Stimulated activated CD4-positive, alpha-beta T cell treated with anti-CD3 and anti-CD28 coated beads, Interleukin-1b, Interleukin-23, amount 100 ng/mL, for 24 hours (primary cell): Measurements from ENCODE around the gene PNPLA7.
"Not testable (repeated sequence)": the region's sequence is repeated elsewhere in the genome, so short reads cannot be mapped to it uniquely, and the experiment has no call there.

Experiments used
- DNase-seq, 4 experiments: peaks; one replicate each; pipeline ENCODE4 v3.0.0-alpha.2; 2020; ENCODE audit warnings: low read depth in 4 of 4, low spot score in 1 of 4

PNPLA7 gene

DNA sequence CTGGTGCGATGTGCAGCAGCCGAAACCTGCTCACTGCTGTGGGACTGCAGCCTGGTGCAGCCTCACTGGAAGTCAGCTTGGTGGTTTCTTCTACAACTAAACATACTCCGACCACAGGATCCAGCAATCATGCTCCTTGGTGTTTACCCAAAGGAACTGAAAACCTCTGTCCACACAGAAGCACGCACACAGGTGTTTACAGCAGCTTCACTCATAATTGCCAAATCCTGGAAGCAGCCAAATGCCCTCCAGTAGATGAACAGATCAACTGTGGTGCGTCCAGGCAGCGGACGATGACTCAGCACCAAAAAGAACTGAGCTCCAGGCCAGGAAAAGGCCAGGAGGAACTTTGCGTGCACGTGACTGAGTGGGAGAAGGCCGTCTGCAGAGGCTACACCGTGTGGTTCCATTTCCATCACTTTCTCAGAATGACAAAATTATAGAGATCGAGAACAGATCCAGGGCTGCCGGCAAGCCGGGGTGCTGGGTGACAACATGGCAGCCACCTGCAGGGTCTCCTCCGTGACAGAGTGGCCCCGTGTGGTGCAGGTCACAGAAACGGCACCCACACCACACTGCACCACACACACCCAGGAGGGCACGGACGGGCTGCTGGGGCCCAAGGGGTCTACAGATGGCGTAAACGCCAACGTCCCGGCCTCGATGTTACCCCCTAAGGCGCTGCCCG, 68.0 kb downstream of the PNPLA7 start:
- no peak for DNase-seq

DNA sequence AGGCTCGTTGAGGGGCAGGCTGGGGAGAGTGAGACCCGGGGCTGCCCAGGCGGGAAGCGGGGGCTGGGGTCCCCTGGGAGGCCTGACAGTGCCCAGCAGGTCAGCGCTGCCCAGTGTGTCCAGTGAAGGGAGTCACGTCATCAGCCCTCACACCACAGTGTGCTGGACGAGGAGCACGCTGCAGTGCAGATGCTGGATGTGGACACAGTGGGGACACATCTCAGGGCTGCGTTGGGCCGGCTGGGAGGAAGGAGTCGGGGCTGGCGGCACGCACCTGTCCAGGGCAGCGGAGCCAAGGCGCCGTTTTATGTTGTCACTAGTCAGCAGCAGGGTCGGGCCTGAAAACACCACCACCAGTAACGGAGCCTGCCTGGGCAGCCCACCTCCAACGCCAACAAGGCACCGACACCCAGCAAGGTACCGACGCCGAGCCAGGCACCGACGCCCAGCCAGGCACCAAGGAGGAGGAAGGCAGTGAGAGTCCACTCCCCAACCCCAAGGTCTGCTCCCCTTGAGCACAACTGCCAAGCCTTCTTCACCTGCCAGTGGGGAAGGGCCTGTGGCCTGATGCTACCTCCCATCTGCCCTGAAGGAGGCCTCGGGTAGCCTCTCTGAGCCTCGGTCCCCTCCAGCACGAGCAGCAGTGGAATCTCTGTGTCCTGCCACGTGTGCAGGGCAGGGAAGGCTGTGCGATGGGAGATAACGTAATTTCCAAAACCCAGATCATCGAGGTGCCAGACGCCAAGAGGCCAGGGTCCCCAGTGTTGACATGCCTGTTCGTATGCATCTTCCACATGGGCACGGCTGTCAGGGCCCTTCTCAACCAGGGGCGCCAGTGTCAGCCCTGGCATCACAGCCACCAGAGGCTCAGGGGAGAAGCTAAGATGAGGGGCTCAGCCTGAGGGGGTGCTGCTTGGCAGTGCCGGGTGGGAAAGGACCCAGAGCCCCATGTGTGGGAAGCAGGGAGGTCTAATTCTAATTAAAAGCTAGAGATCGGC, 69.2 kb downstream of the PNPLA7 start:
- no peak for DNase-seq

DNA sequence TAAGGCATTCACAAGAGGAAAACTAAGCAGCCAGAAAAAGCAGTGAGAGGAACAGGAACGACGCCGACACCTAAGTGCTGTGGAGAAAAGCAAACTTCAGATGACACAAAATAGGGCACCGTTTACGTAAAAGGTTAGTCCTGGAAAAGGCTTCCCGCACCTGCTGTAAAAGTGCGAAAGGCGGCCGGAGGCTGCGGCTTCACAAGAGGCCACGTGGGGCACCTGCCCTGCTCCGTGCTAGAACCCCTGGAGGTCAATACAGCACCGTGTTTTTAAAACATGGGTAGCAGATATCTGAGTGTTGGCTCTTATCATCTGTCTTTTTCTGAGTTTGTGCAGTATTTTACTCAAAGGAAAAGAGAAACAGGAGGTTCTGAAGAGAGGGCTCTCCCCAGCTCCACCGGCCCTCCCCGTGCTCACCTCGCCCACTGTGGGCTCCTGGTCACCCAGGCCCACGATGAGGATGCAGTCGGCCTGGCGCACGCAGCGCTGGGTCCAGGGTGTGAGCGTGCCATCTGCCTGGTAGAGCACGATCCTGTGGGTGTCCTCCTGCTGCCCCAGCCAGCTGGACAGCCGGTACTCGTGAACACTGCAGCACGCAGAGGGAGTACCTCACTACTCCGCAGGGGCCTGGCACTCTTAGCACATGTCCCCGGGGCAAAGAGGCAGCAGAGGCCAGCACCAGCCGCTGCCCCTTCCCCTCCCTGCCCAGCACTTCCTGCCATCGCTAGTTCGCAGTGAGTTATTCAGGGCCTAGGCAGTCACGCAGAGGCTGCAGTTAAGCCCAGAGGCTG, 70.1 kb downstream of the PNPLA7 start:
- DNase-seq = no peak

DNA sequence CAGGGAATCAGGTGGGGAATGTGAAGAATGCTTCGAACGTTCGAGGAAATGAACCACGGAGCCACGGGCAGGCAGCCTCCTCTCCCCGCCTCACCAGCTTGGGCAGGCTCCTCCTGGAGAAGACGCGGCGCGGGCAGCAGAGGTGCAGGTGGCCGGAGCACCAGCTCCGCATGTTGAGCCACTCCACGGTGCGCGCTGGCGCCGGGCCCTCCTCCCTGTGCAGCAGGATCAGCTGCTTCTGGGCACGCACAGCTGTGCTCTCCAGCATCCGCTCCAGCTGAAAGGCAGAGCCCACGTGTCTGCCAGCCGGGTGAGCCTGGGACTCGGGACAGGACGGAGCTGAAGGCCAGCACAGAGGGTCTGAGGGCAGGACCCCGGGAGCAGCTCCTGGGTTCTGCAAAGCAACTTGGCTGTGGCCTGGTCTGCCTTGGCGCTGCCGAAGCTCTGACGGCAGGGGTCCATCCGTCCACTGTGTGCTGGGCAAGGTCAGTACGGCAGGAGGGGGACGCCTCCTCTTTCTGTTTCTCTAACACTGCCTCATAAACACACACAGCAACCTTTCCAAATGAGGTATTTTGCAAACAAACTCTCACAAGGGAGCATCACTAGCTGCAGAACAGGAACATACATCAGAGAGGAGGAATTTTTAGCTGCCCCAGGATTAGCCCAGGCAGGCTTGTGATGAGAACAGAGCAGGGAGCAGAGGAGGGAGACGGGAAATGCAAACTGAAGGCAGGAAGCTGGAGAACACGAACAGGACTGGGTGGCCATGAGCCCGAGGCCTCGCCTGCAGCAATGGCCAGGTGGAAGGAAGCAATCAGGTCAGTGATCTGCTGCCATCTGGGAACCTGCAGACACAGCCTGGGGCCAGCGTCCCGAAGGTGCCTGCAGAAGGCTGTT, 71.0 kb downstream of the PNPLA7 start:
- DNase-seq = no peak

DNA sequence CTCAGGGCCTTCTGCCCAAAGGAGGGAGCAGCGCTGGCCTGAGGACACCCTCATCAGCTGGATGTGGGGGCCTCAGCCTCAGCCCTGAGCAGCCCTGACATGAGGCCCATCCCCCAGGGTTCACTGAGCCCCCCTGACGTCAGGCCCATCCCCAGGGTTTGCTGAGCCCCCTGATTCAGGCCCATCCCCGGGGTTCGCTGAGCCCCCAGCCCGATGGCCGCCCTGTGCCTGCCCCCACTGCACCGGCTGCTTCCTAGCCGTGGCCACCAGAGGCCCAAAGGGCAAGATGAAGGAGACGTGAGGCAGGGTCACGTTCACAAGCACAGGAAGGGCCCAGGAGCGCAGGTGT, 71.6 kb downstream of the PNPLA7 start:
- no peak for DNase-seq

DNA sequence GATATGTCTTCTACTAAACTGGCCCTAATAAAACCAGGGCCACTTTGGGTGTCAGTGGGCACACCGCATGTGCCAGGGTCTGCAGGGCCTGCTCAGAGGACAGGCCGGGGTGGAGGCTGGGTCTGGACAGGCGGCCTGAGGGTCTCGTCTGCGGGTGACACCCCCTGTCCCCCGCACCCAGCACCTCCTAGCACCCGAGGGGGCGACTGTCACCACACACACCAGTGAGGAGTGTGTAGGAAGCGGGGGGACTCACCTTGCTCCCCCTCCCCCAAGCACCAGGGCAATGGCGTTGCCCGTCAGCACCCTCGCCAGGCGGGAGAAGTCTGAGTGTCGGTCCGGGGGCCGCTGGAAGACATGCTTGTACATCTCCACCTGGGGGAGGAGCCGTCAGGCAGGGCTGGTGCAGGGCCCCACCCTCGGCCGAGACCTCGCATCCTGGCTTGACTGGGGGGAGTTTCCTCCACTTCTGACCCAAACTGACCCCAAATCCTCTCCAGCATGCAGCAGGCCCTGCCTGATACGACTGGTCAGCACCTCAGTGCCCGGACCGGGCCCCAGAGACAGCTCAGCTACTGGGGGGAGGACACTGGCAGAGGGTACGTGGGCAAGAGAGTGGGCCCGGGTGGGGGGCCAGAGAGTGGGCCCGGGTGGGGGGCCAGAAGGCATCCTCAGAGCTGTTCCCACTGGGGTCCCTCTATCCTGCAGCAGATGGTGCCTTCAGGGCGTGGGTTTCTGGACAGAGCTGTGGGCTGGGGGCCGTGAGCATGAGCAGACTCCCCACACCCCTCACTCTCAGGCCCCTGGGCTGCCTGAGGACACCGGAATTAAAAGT, 72.2 kb downstream of the PNPLA7 start:
- DNase-seq = no peak

DNA sequence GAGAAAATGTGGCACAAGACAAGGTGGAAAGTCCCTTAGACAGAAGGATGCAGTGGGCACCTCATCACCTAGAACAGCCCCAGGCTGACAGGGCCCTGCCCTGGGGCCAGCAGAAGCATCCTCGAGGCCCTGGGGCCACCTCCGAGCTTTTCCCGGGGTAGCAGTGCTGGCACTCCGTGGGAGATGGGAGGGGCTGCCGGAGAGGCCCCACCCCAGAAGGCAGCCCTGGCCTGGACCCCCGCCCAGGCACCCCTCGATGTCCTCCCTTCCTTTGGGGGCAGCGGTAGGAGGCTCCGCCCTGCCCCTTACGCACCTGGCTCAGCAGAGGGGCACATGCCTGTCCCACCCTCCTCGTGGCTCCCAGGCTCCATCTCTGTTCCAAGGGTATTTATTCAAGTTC, 73.3 kb downstream of the PNPLA7 start:
- DNase-seq = no peak

DNA sequence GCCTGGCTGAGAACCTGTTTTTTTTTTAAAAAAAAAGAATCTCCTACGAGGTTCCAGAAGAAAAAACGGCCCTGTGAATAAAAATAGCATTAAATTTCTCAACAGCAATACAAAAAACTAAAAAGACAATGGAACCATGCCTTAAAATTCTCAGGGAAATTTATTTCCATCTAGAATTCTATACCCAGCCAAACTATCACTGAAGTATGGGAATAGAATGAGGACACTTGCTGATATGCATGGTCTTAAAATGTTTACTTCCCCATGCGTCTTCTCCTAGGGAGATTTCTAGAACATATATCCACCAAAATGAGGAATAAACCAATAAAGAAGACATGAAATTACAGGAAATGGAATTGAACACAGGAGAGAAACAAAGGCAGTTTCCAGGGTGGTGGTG, 74.5 kb downstream of the PNPLA7 start:
- no peak for DNase-seq

DNA sequence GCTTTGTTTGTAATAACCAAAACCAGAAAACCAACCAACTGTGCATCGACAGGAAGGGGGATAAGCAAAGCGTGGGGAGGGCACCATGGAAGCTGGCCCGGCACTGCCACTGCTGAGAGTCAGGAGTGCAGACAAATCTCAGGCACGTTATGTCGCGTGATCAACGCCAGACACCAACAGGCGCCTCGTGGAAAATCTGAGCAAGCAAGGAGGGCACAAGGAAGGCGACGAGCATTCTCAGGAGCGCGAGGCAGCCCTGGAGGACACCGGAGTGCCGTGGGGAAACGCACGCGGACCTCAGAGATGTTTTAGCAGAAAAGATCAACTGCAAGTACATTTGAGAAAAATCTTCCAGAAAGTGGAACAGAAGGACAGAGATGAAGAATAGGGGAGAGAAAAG, 75.9 kb downstream of the PNPLA7 start:
- no peak for DNase-seq

DNA sequence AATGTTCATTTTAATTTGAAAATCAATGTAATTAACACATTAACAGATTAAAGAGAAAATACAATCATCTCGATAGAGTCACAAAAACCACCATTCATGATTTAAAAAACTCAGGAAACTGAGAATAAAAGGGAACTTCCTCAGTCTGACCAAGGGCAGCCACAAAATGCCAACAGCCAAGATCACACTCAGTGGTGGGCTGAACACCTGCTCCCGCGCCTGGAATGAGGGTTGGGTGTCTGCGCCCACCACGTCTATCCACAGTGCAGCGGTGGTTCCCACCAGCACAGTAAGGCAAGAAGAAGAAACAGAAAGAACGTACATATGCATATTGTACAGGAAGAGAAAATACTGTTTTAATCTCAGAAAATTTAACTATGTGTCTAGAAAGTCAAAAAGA, 79.4 kb downstream of the PNPLA7 start:
- no peak for DNase-seq

DNA sequence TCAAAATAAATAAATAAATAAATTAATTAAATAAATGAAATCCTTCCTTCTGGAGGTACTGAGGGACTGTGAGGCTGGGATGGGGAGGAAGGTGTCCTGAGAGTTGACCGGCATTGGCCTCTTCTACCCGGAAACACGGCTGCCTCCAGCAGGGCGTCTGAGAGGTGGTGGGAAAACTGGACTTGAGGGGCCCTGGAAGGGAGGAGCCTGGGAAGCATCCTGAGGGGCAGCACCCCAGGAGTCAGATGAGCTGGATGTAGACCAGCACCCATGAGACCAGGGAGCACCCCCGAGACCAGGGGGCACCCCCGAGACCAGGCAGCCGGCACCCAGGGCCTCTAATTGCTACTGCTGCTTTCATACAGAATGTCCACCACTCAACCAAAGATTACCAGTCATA, 82.3 kb downstream of the PNPLA7 start:
- DNase-seq = no peak

DNA sequence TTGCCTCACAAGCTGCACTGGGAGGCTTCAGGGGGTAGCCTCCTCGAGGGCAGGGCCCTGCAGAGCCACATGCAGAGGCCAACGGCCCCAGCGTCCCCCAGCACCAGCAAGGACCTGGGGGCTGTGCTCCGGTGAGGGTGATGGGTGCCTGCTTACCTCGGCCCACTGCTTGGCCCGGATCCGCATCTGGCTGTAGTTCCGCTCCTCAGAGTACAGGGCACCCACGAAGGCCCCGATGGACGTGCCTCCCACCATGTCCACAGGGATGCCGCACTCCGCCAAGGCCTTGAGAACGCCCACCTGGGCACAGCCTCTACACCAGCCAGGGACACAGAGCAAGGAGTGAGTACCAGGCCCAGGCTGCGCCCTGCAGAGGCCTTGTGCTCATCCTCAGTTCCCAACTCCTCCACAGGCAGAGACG, 83.0 kb downstream of the PNPLA7 start:
- no peak for DNase-seq

DNA sequence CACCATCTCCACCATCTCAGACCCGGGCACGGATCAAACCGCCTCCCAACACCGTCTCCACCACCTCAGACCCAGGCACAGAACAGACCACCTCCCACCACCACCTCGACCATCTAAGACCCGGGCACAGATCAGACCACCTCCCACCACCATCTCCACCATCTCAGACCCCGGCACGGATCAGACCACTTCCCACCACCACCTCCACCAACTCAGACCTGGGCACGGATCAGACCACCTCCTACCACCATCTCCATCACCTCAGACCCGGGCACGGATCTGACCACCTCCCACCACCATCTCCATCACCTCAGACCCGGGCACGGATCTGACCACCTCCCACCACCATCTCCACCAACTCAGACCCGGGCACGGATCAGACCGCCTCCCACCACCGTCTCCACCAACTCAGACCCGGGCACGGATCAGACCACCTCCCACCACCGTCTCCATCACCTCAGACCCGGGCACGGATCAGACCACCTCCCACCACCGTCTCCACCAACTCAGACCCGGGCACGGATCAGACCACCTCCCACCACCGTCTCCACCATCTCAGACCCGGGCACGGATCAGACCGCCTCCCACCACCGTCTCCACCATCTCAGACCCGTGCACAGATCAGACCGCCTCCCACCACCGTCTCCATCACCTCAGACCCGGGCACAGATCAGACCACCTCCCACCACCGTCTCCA, 83.7 kb downstream of the PNPLA7 start:
- not testable (repeated sequence) for DNase-seq

DNA sequence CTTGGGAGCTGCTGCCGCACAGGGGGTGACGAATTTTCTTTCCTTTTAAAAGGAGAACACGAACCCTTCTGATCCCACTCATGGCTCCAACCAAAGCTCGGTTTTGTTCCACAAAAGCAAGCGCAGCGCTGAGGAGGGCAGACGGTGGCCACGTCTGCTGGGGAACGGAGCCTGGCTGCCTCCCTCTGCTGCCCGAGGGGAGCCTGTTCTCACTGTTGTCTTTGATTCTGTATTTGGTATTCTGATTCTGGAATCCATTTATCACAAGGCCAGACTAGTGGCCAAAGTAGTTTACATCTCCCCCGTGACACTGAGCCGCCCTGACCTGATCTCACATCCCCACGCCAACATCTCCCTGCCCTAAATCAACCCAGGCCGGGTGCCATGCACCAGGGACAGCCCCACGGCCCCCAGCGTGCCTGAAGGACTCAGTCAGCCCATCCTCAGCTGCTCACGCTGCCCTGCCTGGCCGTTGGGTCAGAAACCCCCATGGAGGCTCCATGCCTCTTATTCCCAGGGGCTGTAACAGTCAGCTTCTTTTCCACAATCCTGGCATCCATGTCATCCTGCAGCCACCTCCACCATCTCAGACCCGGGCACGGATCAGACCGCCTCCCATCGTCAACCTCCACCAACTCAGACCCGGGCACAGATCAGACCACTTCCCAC, 84.3 kb downstream of the PNPLA7 start:
- no peak for DNase-seq

DNA sequence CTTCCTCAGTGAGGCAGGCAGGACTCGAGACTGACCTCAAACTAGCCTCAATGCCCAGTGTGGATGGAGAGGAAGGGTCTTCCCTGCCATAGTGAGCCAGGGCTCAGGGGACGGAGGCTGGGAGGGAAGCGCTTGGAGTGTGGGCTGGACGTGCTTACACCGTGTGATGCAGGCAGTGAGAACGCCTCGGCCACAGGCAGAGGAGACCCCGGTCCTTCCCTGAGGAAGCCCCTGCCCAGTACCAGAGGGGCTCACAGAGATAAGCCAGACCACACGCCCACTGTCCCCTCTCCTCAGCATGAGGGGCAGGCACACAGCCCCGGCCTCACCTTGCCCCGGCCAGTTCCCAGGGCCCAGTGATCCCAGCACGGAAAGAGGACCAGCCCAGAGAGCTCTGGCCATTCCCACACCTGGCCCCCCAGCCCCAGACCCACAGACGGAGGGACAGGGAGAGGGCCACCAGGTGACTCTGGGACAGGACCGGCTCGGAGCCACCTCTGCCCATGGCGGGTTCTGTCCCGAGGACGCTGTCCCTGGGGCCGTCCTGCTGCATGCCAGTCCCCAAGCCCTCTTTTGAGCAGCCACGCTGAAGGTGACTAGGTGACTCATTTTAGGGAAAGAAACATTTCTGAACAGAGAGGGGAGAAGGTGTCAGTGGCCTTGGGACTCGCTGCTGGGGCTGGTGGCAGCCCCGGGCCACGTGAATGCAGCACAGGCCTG, 85.0 kb downstream of the PNPLA7 start:
- DNase-seq = no peak

DNA sequence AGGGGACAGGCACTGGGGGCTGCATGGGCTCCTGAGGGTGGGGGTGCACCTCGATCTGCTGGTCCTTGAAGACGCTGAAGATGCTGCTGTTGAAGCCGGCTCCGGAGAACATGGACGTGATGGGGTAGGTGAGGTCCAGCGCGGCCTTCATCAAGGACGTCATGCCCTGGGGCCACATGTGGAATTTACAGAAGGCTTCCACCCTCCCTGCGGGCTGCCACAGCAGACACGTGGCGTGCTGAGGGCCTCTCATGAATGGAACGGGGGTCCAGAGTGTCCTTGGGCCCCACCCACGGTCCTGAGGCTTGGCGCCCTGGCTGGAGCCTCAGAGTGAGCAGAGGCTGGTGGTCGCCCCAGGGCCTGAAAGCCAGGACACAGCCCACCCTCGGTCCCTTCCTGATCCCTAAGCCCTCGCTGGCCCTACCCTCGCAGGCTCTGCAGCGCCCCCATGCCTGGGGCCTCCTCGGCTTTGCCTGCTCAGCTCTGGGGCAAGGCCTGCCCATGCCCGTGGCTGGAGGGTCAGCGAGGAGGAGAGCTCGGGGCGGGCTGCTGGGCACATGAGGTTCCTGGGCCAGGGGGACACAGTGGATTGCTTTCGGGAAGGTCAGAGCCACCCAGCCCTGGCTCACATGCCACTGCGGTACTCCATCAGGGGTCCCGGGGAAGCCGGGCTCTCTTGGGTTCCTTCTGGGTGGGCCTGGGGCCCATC, 85.8 kb downstream of the PNPLA7 start:
- DNase-seq = no peak

DNA sequence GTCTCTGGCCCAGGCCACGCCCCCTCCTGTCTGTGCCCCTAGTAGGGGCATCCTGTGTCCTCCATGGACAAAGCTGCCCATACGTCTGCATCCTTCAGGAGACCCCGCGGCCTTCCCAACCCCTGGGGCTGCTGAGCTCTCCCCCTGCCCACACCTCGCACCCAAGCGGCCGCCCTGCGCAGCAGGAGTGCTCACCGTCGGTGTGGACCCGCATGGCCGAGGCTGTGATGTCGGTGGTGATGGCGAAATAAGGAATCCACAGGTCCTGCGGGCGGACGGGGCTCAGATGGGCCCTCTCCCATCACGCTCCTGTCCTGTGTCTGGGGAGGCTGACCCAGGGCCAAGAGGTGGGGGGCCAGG, 86.3 kb downstream of the PNPLA7 start:
- DNase-seq = no peak
